Activated CD8-positive, alpha-beta memory T cell treated with anti-CD3 and anti-CD28 coated beads for 4 hours (primary cell): ENCODE data around the gene SKAP1.
"Not testable (repeated sequence)": the region's sequence is repeated elsewhere in the genome, so short reads cannot be mapped to it uniquely, and the experiment has no call there.

Source experiments
- DNase-seq, 2 donors: peaks; one replicate each; pipeline ENCODE4 v3.0.0-alpha.2; 2020; ENCODE audit warnings: low read depth in 2 of 2

SKAP1 gene

GRCh38 chr17:48285614-48286013 is 144.4 kb downstream of the SKAP1 start:
- no peak for DNase-seq

DNA sequence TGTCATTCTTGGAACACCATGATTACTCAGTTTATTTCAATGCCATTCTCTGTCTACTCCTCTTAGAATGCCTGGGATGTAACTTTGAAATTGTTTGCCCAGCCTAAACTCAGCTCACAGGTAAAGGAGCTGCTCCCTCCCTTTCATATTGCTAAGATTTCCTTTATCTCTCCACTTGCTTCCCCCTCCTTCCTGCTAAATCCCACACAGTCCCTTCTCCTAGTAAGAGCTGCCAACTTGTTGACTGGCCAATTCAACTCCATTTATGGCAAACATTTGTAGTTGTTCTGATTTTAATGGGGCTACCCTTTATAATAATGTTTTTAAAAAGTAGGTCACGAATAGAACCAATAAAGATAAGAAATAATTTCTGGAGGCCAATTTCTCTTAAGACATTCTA is 146.1 kb downstream of the SKAP1 start:
- DNase-seq, result no peak

GRCh38 chr17:48283411-48283810 is 146.6 kb downstream of the SKAP1 start:
- DNase-seq, result no peak

DNA sequence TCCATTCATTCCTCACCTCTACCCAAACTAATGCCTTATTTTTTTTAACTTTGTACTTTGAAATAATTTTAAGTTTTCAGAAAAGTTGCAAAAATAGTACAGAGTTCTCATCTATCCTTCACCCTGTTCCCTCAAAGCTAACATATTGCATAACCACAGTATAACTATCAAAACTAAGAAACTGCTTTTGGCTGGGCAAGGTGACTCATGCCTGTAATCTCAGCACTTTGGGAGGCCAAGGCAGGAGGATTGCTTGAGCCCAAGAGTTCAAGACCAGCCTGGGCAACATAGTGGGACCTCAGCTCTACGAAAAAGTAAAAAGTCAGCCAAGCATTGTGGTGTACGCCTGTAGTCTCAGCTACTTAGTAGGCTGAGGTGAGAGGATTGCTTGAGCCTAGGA is 147.7 kb downstream of the SKAP1 start:
- no peak for DNase-seq

DNA sequence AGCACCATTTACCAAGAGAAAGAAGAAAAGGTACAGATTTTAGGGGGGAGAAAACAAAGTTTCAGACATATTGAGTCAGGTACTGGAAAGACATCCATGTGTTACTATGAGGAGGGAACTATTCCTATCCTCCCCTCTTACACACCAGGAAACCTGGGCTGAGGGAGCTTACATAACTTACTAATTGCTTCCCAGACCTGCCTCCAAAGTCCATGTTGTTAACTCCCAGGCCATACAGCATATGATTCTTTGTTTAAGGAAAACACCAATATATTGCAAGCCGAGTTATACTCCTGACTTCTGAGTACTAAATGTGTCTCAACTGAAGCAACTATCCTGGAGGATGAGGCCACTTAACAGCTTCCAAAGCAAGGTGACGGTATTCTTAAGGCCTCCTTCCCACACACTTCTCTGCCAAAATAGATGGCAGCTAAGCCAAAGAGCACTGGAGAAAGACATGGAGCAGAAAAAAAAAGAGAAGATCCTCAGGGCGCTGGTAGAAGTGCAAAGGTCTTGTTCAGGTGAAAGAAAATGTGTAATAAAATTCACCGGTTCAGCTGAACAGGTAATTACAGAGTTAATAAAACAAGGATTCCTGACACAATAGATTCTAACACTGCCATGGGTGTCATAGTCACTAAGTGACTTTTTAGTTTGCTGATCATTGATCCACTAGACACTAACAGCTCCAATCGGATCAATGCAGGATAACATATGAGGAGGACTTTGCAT is 151.1 kb downstream of the SKAP1 start:
- DNase-seq, result no peak

- DNase-seq, result no peak
These were observed 153.2 kb downstream of the SKAP1 start for GRCh38 chr17:48276776-48277175.

GRCh38 chr17:48270899-48271298 is 159.1 kb downstream of the SKAP1 start:
- no peak for DNase-seq

DNA sequence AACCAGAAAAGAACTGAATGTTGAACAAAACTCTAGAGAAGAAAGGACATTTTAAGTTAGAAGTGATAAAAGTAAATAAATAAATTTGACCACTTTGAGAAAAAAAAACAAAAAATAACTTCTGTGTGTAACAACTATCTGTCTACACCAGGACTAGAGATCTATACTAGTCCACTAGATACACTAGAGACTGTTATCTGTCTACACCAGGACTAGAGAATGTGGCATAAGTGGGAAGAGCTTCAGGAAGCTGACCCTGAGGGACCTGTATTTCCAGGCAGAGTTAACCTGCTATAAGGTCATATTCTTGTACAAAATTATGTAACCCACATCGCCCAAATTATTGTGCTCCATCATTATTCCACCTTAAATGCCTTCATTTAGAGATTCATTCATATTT is 160.8 kb downstream of the SKAP1 start:
- no peak for DNase-seq

DNA sequence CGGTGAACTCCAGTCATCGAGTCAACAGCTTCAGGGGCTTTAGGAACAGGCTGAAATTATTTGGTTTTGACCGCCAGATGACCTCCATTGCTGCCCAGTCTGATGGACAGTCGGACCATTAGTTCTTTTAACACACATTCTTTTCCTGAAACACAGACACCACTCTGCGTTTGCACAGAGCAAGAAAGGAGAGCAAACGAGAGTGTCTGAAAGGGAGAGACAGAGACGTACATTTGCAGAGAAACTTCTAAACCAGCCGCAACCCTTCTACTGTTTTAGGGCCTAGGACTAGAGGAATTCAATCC is 166.3 kb downstream of the SKAP1 start:
- no peak for DNase-seq

DNA sequence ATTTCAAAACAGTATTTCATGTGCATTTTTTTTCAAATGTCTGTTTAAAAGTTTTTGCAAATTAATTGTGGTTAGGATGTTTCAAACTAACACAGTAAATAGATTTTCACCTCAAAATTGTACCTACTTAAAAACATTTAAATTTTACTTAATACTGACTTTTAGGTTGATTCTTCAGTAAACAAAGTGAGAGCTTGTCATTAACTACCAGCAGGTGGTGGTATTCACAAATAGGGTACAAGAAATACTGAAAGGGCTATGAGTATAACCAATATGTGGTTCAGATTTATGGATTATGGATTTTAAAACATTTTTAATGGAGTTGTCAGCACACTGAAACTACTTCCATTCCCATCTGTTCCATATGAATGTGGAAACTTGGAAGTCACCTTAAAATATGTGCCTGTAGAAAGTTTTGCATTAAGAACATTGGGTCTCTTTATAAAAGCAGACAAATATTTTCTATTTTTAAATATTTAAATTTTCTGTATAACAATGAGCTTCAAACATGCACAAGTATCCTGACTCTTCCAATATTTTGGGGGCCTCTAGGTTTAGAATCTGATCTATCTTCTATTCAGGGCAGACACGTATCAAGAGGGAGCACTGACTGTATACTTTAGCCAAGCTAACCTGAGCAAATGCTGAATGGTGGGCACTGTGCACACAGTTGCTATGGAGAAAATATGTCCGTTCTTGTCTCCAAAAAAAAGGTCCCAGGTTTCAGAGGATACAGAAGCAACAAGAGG is 166.9 kb downstream of the SKAP1 start:
- no peak for DNase-seq

DNA sequence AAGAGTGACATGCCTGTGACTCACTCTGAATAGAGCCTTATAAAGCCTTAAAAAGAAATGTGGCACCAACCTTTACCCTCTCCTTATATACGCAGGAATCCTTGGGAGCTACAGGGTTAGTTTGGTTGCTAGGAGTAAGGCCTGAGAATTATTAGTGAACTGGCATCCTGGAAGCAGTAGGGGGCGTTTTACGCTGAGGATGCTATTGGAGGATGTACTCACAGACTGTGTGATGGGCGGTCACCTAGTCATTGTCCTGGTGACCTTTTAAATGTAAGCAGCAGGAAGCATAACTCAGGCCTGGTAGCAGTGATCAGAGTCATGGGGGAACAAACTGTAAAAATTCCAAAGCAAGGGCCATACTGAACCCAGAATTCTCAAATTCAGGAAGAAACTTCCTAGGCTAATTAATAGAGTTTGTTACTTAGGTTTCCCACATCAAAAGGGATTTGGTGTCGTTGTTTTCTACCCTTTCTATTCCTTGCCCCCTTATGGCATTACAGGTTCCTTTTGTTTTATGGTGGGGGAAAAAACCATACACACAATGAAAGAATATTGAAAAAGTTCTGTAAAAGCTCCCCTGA is 168.6 kb downstream of the SKAP1 start:
- DNase-seq, result no peak

- DNase-seq, result no peak
These were observed 170.2 kb downstream of the SKAP1 start for GRCh38 chr17:48259694-48260291.

- no peak for DNase-seq
These were observed 171.7 kb downstream of the SKAP1 start for GRCh38 chr17:48258331-48258730.

- no peak for DNase-seq
These were observed 174.3 kb downstream of the SKAP1 start for GRCh38 chr17:48255759-48256158.

- no peak for DNase-seq
These were observed 175.1 kb downstream of the SKAP1 start for GRCh38 chr17:48254896-48255295.

- no peak for DNase-seq
These were observed 176.0 kb downstream of the SKAP1 start for GRCh38 chr17:48253975-48254374.

DNA sequence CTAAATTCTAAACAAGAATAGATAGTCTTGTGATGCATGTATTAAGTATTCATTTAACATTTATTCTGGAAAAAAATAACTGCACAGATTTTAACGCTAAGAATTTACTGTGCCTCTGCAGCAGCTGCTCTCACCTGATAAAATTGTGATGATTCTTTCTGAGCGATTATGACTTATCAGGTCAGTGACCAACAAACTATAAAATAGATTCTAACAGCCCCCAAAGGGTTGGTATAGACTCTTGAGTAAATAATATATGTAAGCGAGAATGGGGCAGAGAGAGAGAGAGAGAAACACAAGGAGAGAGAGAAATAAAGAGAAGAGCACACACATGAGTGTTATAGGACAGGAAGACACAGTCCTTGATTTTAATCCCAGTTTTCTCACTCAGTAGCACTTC is 178.1 kb downstream of the SKAP1 start:
- DNase-seq, result no peak

DNA sequence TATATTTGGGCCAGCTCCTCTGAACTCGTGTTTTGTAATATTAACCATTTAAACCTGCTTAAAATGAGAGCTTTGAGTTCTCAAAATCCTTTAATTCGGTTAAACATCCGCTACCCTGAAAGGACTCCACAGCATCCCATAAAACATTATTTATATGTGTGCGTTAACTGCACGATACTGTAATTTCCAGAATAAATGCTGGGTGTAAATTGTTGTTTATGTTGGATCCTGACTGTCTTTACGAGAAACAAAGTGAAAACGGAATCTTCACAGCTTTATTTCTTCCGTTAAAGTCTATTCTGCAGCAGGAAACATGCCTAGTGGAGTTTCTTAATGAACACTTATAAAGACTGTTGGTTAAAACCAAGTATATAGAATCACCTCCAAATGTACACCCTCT is 179.1 kb downstream of the SKAP1 start:
- no peak for DNase-seq

- not testable (repeated sequence) for DNase-seq
These were observed 180.0 kb downstream of the SKAP1 start for GRCh38 chr17:48250059-48250458.

- DNase-seq, result no peak
These were observed 182.4 kb downstream of the SKAP1 start for GRCh38 chr17:48247603-48248002.

DNA sequence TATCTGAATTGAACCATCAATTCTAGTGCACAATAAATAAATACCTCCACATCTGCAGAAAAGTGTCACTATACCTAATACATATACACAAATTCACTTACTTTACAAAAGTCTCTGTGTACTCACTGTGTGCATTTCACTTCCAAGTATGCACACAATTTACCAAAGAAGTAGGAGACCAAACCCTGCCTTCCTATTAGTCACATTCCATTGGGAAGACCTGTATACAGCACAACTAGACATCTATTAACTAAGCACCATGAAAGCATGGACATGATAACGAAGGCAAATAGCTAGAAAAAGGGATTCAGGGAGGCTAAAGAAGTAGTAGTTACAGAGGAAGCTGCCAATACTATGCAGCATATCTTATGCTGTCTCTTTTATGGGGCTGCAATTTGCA is 183.0 kb downstream of the SKAP1 start:
- DNase-seq, result no peak

GRCh38 chr17:48246612-48247011 is 183.4 kb downstream of the SKAP1 start:
- no peak for DNase-seq
